Thoracic aorta (tissue), 2 donors: Measurements from ENCODE around the gene IL17RA. TPM values are rescaled to one million over a fixed set of nuclear protein-coding genes. Genes with fewer than 3 reads are reported as not detected.
A peak's percentile ranks its signal among the peaks of the same experiment; 100 is the strongest.

Experiments used
- ATAC-seq: fragments of 150-250 bp; one replicate; pipeline ENCODE4 v1.8.0; 2017; ENCODE audit warnings: low read depth; ENCODE audit not compliant: insufficient number of reproducible peaks, low FRiP score
- DNase-seq: peaks from one replicate; pipeline ENCODE4 v3.0.0-alpha.2; 2020; ENCODE audit warnings: low spot score
- H3K27ac ChIP-seq, 2 donors: fragments of 200-600 bp; sonication (generic); 1 replicate in 1 of 2; 2 replicates in 1 of 2; pipeline ENCODE4 v1.5.1; 2016; ENCODE audit warnings: mild to moderate bottlenecking in 2 of 2, moderate library complexity in 2 of 2
- H3K27me3 ChIP-seq: fragments of 200-600 bp; sonication (generic); replicated peaks from 2 replicates; pipeline ENCODE4 v1.6.0; 2016; ENCODE audit warnings: mild to moderate bottlenecking; ENCODE audit not compliant: insufficient read depth
- H3K36me3 ChIP-seq: fragments of 200-600 bp; sonication (generic); one replicate; pipeline ENCODE4 v1.5.1; 2016
- H3K4me1 ChIP-seq, 2 donors: fragments of 200-600 bp; sonication (generic); 1 replicate in 1 of 2; 2 replicates in 1 of 2; pipeline versions ENCODE4 v1.5.1 to v1.6.0; 2016; ENCODE audit warnings: low read depth in 2 of 2, mild to moderate bottlenecking in 1 of 2; ENCODE audit not compliant: control insufficient read depth in 1 of 2
- H3K4me3 ChIP-seq: fragments of 200-600 bp; sonication (generic); 2 replicates; pipeline ENCODE4 v1.5.1; 2016; ENCODE audit warnings: mild to moderate bottlenecking
- H3K9me3 ChIP-seq: fragments of 200-600 bp; sonication (generic); 2 replicates; pipeline ENCODE4 v1.5.1; 2016
- CTCF ChIP-seq: fragments of 200-600 bp; sonication (generic); IDR thresholded peaks from one replicate; pipeline ENCODE4 v1.5.1; 2019; ENCODE audit warnings: antibody characterized with exemption
- total RNA-seq, 2 donors: library from RNA; depleted of rRNA; stranded (reverse); fragments of >200 nt; gene quantifications; one replicate each; pipeline versions ENCODE4 v1.1.0 to v1.2.3, GENCODE V29; 2016

Gene IL17RA
- total RNA-seq, 2 donors from 2014 or later: 28.4 to 34.1 TPM

GRCh38 chr22:17158176-17158567 lies 73.4 kb downstream of the IL17RA start:
- no peaks in the 10 kb centered on the region for H3K9me3 ChIP-seq
- peaks cover 17 to 21% of the 10 kb centered on the region in 2 donors for H3K4me1 ChIP-seq
- ATAC-seq (no peak), DNase-seq (no peak)
- H3K27me3 ChIP-seq: no peaks in the 10 kb centered on the region
- no peaks in the 10 kb centered on the region for H3K36me3 ChIP-seq
- H3K4me3 ChIP-seq: peak overlapping the region; percentile 81
- TF ChIP-seq CTCF: no peak
- peak overlapping the region; percentile 71 to 95 for H3K27ac ChIP-seq

- Histone ChIP-seq H3K4me3 (peak within 1 kb of the TSS; percentile 81), H3K36me3 (no peaks in the 10 kb centered on the region), H3K9me3 (no peaks in the 10 kb centered on the region), H3K4me1 (peaks cover 17 to 21% of the 10 kb centered on the region in 2 donors), H3K27me3 (no peaks in the 10 kb centered on the region), H3K27ac (peak within 1 kb of the TSS; percentile 71 to 95)
- no peak for TF ChIP-seq CTCF
- ATAC-seq (peak; percentile 80), DNase-seq (peak; percentile 68)
Observed at GRCh38 chr22:17158568-17159503, 74.0 kb downstream of the IL17RA start, which contains the start of gene HDHD5. TSS of gene HDHD5 (minus strand) at chr22:17159277. CDS start at chr22:17159251, 26 bp downstream.

- no peaks in the 10 kb centered on the region for H3K9me3 ChIP-seq
- H3K36me3 ChIP-seq: no peaks in the 10 kb centered on the region
- ATAC-seq: peak; percentile 33
- H3K27me3 ChIP-seq: no peaks in the 10 kb centered on the region
- peak overlapping the region; percentile 71 to 95 for H3K27ac ChIP-seq
- peaks cover 17 to 21% of the 10 kb centered on the region in 2 donors for H3K4me1 ChIP-seq
- no peak for TF ChIP-seq CTCF
- peak overlapping the region; percentile 81 for H3K4me3 ChIP-seq
- DNase-seq: peak; percentile 8
Observed at GRCh38 chr22:17159504-17159951, 74.7 kb downstream of the IL17RA start.

GRCh38 chr22:17161991-17162390 lies 77.2 kb downstream of the IL17RA start:
- Histone ChIP-seq H3K4me3 (no peak overlapping the region), H3K4me1 (peaks cover 17 to 24% of the 10 kb centered on the region in 2 donors), H3K27ac (no peak overlapping the region), H3K36me3 (no peaks in the 10 kb centered on the region), H3K9me3 (no peaks in the 10 kb centered on the region), H3K27me3 (no peaks in the 10 kb centered on the region)
- TF ChIP-seq CTCF: no peak
- DNase-seq: no peak
- ATAC-seq: no peak

- Histone ChIP-seq H3K27ac (no peak overlapping the region), H3K4me1 (peaks cover 11 to 23% of the 10 kb centered on the region in 2 donors), H3K4me3 (no peak overlapping the region), H3K27me3 (no peaks in the 10 kb centered on the region), H3K36me3 (no peaks in the 10 kb centered on the region), H3K9me3 (no peaks in the 10 kb centered on the region)
- DNase-seq (no peak), ATAC-seq (no peak)
- no peak for TF ChIP-seq CTCF
Observed at GRCh38 chr22:17162731-17163130, 77.9 kb downstream of the IL17RA start.
